NCI-H82 treated with DMSO at 0.1 percent for 48 hours (cell line): ENCODE measurements around the gene OR14C36.
"Not testable (repeated sequence)": the region's sequence is repeated elsewhere in the genome, so short reads cannot be mapped to it uniquely, and the experiment has no call there.

Source experiments
- DNase-seq: peaks from one replicate; lab custom pipeline; 2025; ENCODE audit not compliant: unreplicated experiment; lab: John Stamatoyannopoulos, UW

The OR14C36 gene

GRCh38 chr1:248348475-248348874 lies at the start of gene OR14C36:
TSS of gene OR14C36 (plus strand) at chr1:248348775. CDS start at chr1:248348775, 0 bp downstream.
- no peak for DNase-seq

- no peak for DNase-seq
These were observed 45.3 kb upstream of the OR14C36 start, which contains the start of gene OR2T12 for GRCh38 chr1:248303324-248303723. TSS of gene OR2T12 (minus strand) at chr1:248303424. CDS start at chr1:248295578, 7,846 bp downstream.

GRCh38 chr1:248305672-248306071 lies 42.9 kb upstream of the OR14C36 start:
- not testable (repeated sequence) for DNase-seq

- DNase-seq, result no peak
These were observed 42.5 kb upstream of the OR14C36 start for GRCh38 chr1:248306103-248306502.

GRCh38 chr1:248306740-248307139 lies 41.8 kb upstream of the OR14C36 start:
- DNase-seq, result not testable (repeated sequence)

- DNase-seq, result no peak
These were observed 31.8 kb upstream of the OR14C36 start for GRCh38 chr1:248316796-248317195.

GRCh38 chr1:248324468-248324867 lies 24.1 kb upstream of the OR14C36 start, which contains the start of gene OR2M7:
TSS of gene OR2M7 (minus strand) at chr1:248324568. CDS start at chr1:248324568, 0 bp downstream.
- DNase-seq, result no peak

GRCh38 chr1:248343451-248343850 lies 5.1 kb upstream of the OR14C36 start:
- DNase-seq, result no peak

- DNase-seq, result no peak
These were observed 10.8 kb downstream of the OR14C36 start for GRCh38 chr1:248359415-248359814.

- DNase-seq, result no peak
These were observed 12.6 kb downstream of the OR14C36 start, which contains the start of gene OR2T4 for GRCh38 chr1:248361121-248361715. TSS of gene OR2T4 (plus strand) at chr1:248361665. CDS start at chr1:248361665, 0 bp downstream.

- no peak for DNase-seq
These were observed 18.0 kb downstream of the OR14C36 start for GRCh38 chr1:248366609-248367008.

GRCh38 chr1:248372394-248372793 lies 23.8 kb downstream of the OR14C36 start:
- DNase-seq, result no peak

- DNase-seq, result no peak
These were observed 25.2 kb downstream of the OR14C36 start for GRCh38 chr1:248373761-248374160.

GRCh38 chr1:248375446-248375845 lies 26.9 kb downstream of the OR14C36 start, which contains the start of gene OR2T6:
TSS of gene OR2T6 (plus strand) at chr1:248375746. CDS start at chr1:248387609, 11,863 bp downstream.
- DNase-seq, result no peak

- DNase-seq, result no peak
These were observed 28.3 kb downstream of the OR14C36 start for GRCh38 chr1:248376916-248377315.

GRCh38 chr1:248380854-248381253 lies 32.3 kb downstream of the OR14C36 start:
- no peak for DNase-seq

GRCh38 chr1:248388426-248388825 lies 39.9 kb downstream of the OR14C36 start:
- DNase-seq, result no peak

GRCh38 chr1:248393050-248393449 lies 44.5 kb downstream of the OR14C36 start:
- no peak for DNase-seq
